HEK293 (cell line): ENCODE measurements around the gene OIP5.

ENCODE experiments used
- CTCF ChIA-PET: fragments of 350-600 bp; formaldehyde crosslinking; extraction: SDS; loops from one replicate; lab custom pipeline; 2021; ENCODE audit warnings: antibody characterized with exemption; lab: Yijun Ruan, JAX
- POLR2A ChIA-PET: fragments of 300-600 bp; formaldehyde crosslinking; extraction: SDS; loops from one replicate; lab custom pipeline; 2020; ENCODE audit warnings: antibody characterized with exemption, inconsistent platforms; lab: Yijun Ruan, JAX
- H3K27ac ChIP-seq: fragments of 200-500 bp; sonication (Bioruptor generic); 2 replicates; pipeline ENCODE4 v1.5.1; 2014; ENCODE audit warnings: low read depth, low read length, control low read depth, inconsistent platforms; ENCODE audit errors: extremely low read depth
- H3K36me3 ChIP-seq, 2 experiments: fragments of 200-500 bp in 1 of 2; sonication (Bioruptor generic) in 1 of 2; 1 replicate in 1 of 2; 2 replicates in 1 of 2; pipeline ENCODE4 v1.5.1; 2014 to 2017; ENCODE audit warnings: inconsistent platforms in 2 of 2, low read length in 2 of 2; ENCODE audit not compliant: control insufficient read depth in 2 of 2, insufficient read depth in 1 of 2
- H3K4me1 ChIP-seq: fragments of 200-500 bp; sonication (Bioruptor generic); 2 replicates; pipeline ENCODE4 v1.5.1; 2014; ENCODE audit warnings: mild to moderate bottlenecking, low read length, inconsistent platforms; ENCODE audit not compliant: control insufficient read depth, insufficient read depth
- H3K4me3 ChIP-seq: 2 replicates; pipeline ENCODE4 v1.5.1; 2011; ENCODE audit warnings: low read depth, mild to moderate bottlenecking, control low read depth, low read length, moderate library complexity
- H3K9me3 ChIP-seq: fragments of 200-500 bp; sonication (Bioruptor generic); 2 replicates; pipeline ENCODE4 v1.5.1; 2014; ENCODE audit warnings: low read depth, low read length, inconsistent platforms; ENCODE audit not compliant: control insufficient read depth, insufficient read depth
- GLI4 ChIP-seq: fragments of 450-650 bp; formaldehyde crosslinking; IDR thresholded peaks from 2 replicates; pipeline ENCODE4 v1.5.1; 2016; ENCODE audit warnings: missing biosample characterization, missing genetic modification characterization
- KLF8 ChIP-seq: fragments of 450-650 bp; formaldehyde crosslinking; IDR thresholded peaks from 2 replicates; pipeline ENCODE4 v1.5.1; 2016; ENCODE audit warnings: missing biosample characterization, missing genetic modification characterization
- PATZ1 ChIP-seq: fragments of 450-650 bp; formaldehyde crosslinking; IDR thresholded peaks from 2 replicates; pipeline ENCODE4 v1.5.1; 2016; ENCODE audit warnings: missing biosample characterization, missing genetic modification characterization
- PBX3 ChIP-seq: sonication (generic); formaldehyde crosslinking; IDR thresholded peaks from 2 replicates; pipeline ENCODE4 v1.8.1; 2022; ENCODE audit warnings: mild to moderate bottlenecking, moderate library complexity, missing genetic modification reagents
- SP3 ChIP-seq: fragments of 450-650 bp; formaldehyde crosslinking; IDR thresholded peaks from 2 replicates; pipeline ENCODE4 v1.5.1; 2016; ENCODE audit warnings: missing biosample characterization, missing genetic modification characterization
- WT1 ChIP-seq: fragments of 450-650 bp; formaldehyde crosslinking; IDR thresholded peaks from 2 replicates; pipeline ENCODE4 v1.5.1; 2016; ENCODE audit warnings: missing biosample characterization, missing genetic modification characterization
- YY2 ChIP-seq: fragments of 450-650 bp; formaldehyde crosslinking; IDR thresholded peaks from 2 replicates; pipeline ENCODE4 v1.5.1; 2016; ENCODE audit warnings: missing biosample characterization, missing genetic modification characterization
- ZBTB10 ChIP-seq: fragments of 450-650 bp; formaldehyde crosslinking; IDR thresholded peaks from 2 replicates; pipeline ENCODE4 v1.5.1; 2016; ENCODE audit warnings: missing biosample characterization, missing genetic modification characterization
- ZBTB11 ChIP-seq: fragments of 450-650 bp; formaldehyde crosslinking; conservative IDR thresholded peaks from 2 replicates; pipeline ENCODE4 v1.5.1; 2016; ENCODE audit warnings: low read depth, missing biosample characterization, missing genetic modification characterization
- ZBTB7A ChIP-seq: fragments of 450-650 bp; formaldehyde crosslinking; IDR thresholded peaks from 2 replicates; pipeline ENCODE4 v1.5.1; 2016; ENCODE audit warnings: low read depth, missing biosample characterization, missing genetic modification characterization
- ZFHX2 ChIP-seq: fragments of 450-650 bp; formaldehyde crosslinking; conservative IDR thresholded peaks from 2 replicates; pipeline ENCODE4 v1.5.1; 2016; ENCODE audit warnings: missing biosample characterization, missing genetic modification characterization
- ZFP37 ChIP-seq: fragments of 450-650 bp; formaldehyde crosslinking; IDR thresholded peaks from 2 replicates; pipeline ENCODE4 v1.5.1; 2016; ENCODE audit warnings: missing biosample characterization, missing genetic modification characterization
- ZNF121 ChIP-seq: fragments of 450-650 bp; formaldehyde crosslinking; IDR thresholded peaks from 2 replicates; pipeline ENCODE4 v1.5.1; 2016; ENCODE audit warnings: missing biosample characterization, missing genetic modification characterization
- ZNF132 ChIP-seq: fragments of 450-650 bp; formaldehyde crosslinking; IDR thresholded peaks from 2 replicates; pipeline ENCODE4 v1.5.1; 2017; ENCODE audit warnings: missing biosample characterization, missing genetic modification characterization, borderline replicate concordance
- ZNF302 ChIP-seq: fragments of 450-650 bp; formaldehyde crosslinking; IDR thresholded peaks from 2 replicates; pipeline ENCODE4 v1.5.1; 2016; ENCODE audit warnings: missing biosample characterization, missing genetic modification characterization, low read depth
- ZNF335 ChIP-seq: fragments of 450-650 bp; formaldehyde crosslinking; conservative IDR thresholded peaks from 2 replicates; pipeline ENCODE4 v1.5.1; 2016; ENCODE audit warnings: missing biosample characterization, missing genetic modification characterization
- ZNF394 ChIP-seq: fragments of 450-650 bp; formaldehyde crosslinking; IDR thresholded peaks from 2 replicates; pipeline ENCODE4 v1.5.1; 2016; ENCODE audit warnings: missing biosample characterization, missing genetic modification characterization, mild to moderate bottlenecking, moderate library complexity, borderline replicate concordance
- ZNF561 ChIP-seq: fragments of 450-650 bp; IDR thresholded peaks from 2 replicates; pipeline ENCODE4 v1.5.1; 2018; ENCODE audit warnings: missing biosample characterization, missing genetic modification characterization, borderline replicate concordance
- ZNF629 ChIP-seq: fragments of 450-650 bp; formaldehyde crosslinking; IDR thresholded peaks from 2 replicates; pipeline ENCODE4 v1.5.1; 2017; ENCODE audit warnings: missing biosample characterization, missing genetic modification characterization
- ZNF677 ChIP-seq: fragments of 450-650 bp; IDR thresholded peaks from 2 replicates; pipeline ENCODE4 v1.5.0; 2018; ENCODE audit warnings: missing biosample characterization, mild to moderate bottlenecking, missing genetic modification characterization, moderate library complexity
- ZSCAN16 ChIP-seq: fragments of 450-650 bp; formaldehyde crosslinking; IDR thresholded peaks from 2 replicates; pipeline ENCODE4 v1.5.1; 2016; ENCODE audit warnings: missing biosample characterization, missing genetic modification characterization
- ZSCAN5A ChIP-seq: fragments of 450-650 bp; formaldehyde crosslinking; IDR thresholded peaks from 2 replicates; pipeline ENCODE4 v1.5.1; 2016; ENCODE audit warnings: missing biosample characterization, missing genetic modification characterization

Gene OIP5

GRCh38 chr15:41284427-41285177 is 47.8 kb downstream of the OIP5 start (continued):
- TF ChIP-seq ZNF302 (tag by site-specific recombination) (no peak), ZSCAN16 (tag by site-specific recombination) (no peak), ZBTB11 (tag by site-specific recombination) (peak; percentile 86), ZNF677 (no peak), ZNF394 (tag by site-specific recombination) (no peak), YY2 (tag by site-specific recombination) (no peak)

GRCh38 chr15:41283653-41284426 is 48.6 kb downstream of the OIP5 start:
- Histone ChIP-seq H3K9me3 (no peaks in the 10 kb centered on the region), H3K27ac (peak overlapping the region; percentile 85), H3K4me3 (peak overlapping the region; percentile 89), H3K36me3 (peaks cover 22 to 50% of the 10 kb centered on the region in 2 experiments), H3K4me1 (no peaks in the 10 kb centered on the region)
- POLR2A ChIA-PET: interaction anchor here (0.5 to 1.5 kb wide), 9 partner anchors 13 to 353 kb away, joined by 3 to 10 read pairs (median 3); partner anchors contain the start of genes CHAC1, CHP1, EXD1 and NUSAP1
- CTCF ChIA-PET: interaction anchor here (0.7 kb wide), 1 partner anchor 443 kb away, joined by 3 read pairs; no protein-coding TSS in a partner anchor
- TF ChIP-seq ZNF394 (tag by site-specific recombination) (0 out of 2 replicates have a peak, but pooled peaks have one; percentile 12), SP3 (tag by site-specific recombination) (peak; percentile 79), ZSCAN5A (tag by site-specific recombination) (0 out of 2 replicates have a peak, but pooled peaks have one; percentile 70), GLI4 (tag by site-specific recombination) (0 out of 2 replicates have a peak, but pooled peaks have one; percentile 27), ZNF629 (tag by site-specific recombination) (peak; percentile 84), ZNF561 (tag by site-specific recombination) (0 out of 2 replicates have a peak, but pooled peaks have one; percentile 20), ZNF335 (tag by site-specific recombination) (peak; percentile 50; the same call in 1 of the 2 replicates), ZNF132 (tag by site-specific recombination) (no peak), ZBTB7A (tag by site-specific recombination) (peak; percentile 60; the same call in 1 of the 2 replicates), PATZ1 (tag by site-specific recombination) (peak; percentile 81), ZFHX2 (tag by site-specific recombination) (peak; percentile 32; the same call in 1 of the 2 replicates), ZBTB10 (tag by site-specific recombination) (peak; percentile 58; the same call in 1 of the 2 replicates), ZFP37 (tag by site-specific recombination) (peak; percentile 62; the same call in 1 of the 2 replicates), WT1 (tag by site-specific recombination) (no peak), ZNF121 (tag by site-specific recombination) (peak; percentile 37; the same call in 1 of the 2 replicates), KLF8 (tag by site-specific recombination) (peak; percentile 80; the same call in 1 of the 2 replicates), PBX3 (CRISPR knock-in tag) (peak; percentile 92)
